SK-N-MC (cell line): ENCODE measurements around the gene HES7.

Source experiments
- EZH2 ChIP-seq: fragments of 200-600 bp; sonication (generic); IDR thresholded peaks from one replicate; pipeline ENCODE4 v1.6.1; 2017; ENCODE audit warnings: antibody characterized with exemption
- POLR2AphosphoS5 ChIP-seq: IDR thresholded peaks from 2 replicates; pipeline ENCODE4 v1.6.1; 2012; ENCODE audit warnings: mild to moderate bottlenecking, low read depth, low read length, borderline replicate concordance

GRCh38 chr17:8158267-8159031, 34.5 kb upstream of the HES7 start:
- TF ChIP-seq POLR2AphosphoS5 (no peak), EZH2 (no peak)
